Parathyroid adenoma (tissue), 2 donors: ENCODE data around the gene PTPN1.

Experiments
- H2AFZ ChIP-seq: fragments of 300-600 bp; sonication (generic); one replicate; pipeline ENCODE4 v1.7.0; 2017; ENCODE audit warnings: antibody characterized with exemption, mild to moderate bottlenecking
- H3K27ac ChIP-seq: fragments of 300-600 bp; sonication (generic); one replicate; pipeline ENCODE4 v1.7.0; 2017
- H3K27me3 ChIP-seq: fragments of 300-600 bp; sonication (generic); one replicate; pipeline ENCODE4 v1.7.0; 2017; ENCODE audit warnings: low read length; ENCODE audit not compliant: control insufficient read depth, insufficient read depth
- H3K36me3 ChIP-seq: fragments of 300-600 bp; sonication (generic); one replicate; pipeline ENCODE4 v1.7.0; 2017; ENCODE audit warnings: low read length; ENCODE audit not compliant: control insufficient read depth, insufficient read depth
- H3K4me1 ChIP-seq: fragments of 300-600 bp; sonication (generic); one replicate; pipeline ENCODE4 v1.7.0; 2017; ENCODE audit warnings: control low read depth
- H3K4me2 ChIP-seq: fragments of 300-600 bp; sonication (generic); one replicate; pipeline ENCODE4 v1.7.0; 2017; ENCODE audit warnings: low read length
- H3K4me3 ChIP-seq: fragments of 300-600 bp; sonication (generic); one replicate; pipeline ENCODE4 v1.7.0; 2017; ENCODE audit warnings: low read depth, low read length
- H3K79me2 ChIP-seq: fragments of 300-600 bp; sonication (generic); one replicate; pipeline ENCODE4 v1.7.0; 2017; ENCODE audit warnings: control low read depth
- H3K9ac ChIP-seq: fragments of 300-600 bp; sonication (generic); one replicate; pipeline ENCODE4 v1.7.0; 2017; ENCODE audit warnings: mild to moderate bottlenecking
- H3K9me3 ChIP-seq: fragments of 300-600 bp; sonication (generic); one replicate; pipeline ENCODE4 v1.7.0; 2017; ENCODE audit warnings: low read length; ENCODE audit not compliant: control insufficient read depth
- TF ChIP-seq, protein P1 (sequence below): fragments of 300-600 bp; sonication (generic); IDR thresholded peaks from one replicate; pipeline ENCODE4 v1.7.0; 2017; ENCODE audit warnings: antibody characterized with exemption, mild to moderate bottlenecking
- donor health status: primary hyperparathyroidism.

Gene PTPN1

DNA sequence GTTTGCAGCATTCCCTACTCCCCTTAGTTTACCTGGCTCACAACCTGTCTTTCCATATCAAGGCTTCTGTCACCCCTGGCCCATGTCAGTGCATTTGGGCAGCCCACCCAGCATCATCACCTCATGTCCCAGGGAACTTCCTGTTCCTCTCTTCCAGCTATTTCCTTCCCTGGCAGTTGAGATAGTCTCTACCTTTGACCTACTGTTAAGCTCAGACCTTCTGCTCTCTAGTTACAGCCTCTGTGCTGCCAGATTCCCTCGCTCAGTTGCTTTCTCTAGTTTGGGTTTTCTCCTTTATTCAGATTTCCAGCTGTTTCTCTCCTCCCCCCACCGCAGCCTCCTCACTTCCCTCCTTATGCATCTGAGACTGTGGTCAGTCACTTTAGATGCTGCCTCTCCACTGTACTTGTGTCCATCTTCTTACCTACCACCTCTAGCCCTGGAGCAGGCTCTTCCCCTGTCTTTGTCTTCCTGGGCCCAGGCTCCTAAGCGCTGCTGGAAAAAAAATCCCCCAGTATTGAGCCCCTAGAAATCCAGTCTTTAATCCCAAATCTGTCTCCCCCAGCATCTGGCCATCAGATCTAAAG lies 16.3 kb downstream of the PTPN1 start:
- Histone ChIP-seq H3K9me3 (no peaks in the 10 kb centered on the region), H3K79me2 (peaks cover 76% of the 10 kb centered on the region), H3K27me3 (no peaks in the 10 kb centered on the region), H3K27ac (peak overlapping the region; percentile 56), H3K4me2 (peak overlapping the region; percentile 31), H3K4me3 (peak overlapping the region; percentile 4), H3K9ac (no peak overlapping the region), H3K36me3 (no peaks in the 10 kb centered on the region), H3K4me1 (peaks cover 41% of the 10 kb centered on the region), H2AFZ (no peak overlapping the region)
- TF ChIP-seq, protein P1, sequence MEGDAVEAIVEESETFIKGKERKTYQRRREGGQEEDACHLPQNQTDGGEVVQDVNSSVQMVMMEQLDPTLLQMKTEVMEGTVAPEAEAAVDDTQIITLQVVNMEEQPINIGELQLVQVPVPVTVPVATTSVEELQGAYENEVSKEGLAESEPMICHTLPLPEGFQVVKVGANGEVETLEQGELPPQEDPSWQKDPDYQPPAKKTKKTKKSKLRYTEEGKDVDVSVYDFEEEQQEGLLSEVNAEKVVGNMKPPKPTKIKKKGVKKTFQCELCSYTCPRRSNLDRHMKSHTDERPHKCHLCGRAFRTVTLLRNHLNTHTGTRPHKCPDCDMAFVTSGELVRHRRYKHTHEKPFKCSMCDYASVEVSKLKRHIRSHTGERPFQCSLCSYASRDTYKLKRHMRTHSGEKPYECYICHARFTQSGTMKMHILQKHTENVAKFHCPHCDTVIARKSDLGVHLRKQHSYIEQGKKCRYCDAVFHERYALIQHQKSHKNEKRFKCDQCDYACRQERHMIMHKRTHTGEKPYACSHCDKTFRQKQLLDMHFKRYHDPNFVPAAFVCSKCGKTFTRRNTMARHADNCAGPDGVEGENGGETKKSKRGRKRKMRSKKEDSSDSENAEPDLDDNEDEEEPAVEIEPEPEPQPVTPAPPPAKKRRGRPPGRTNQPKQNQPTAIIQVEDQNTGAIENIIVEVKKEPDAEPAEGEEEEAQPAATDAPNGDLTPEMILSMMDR, result no peak

DNA sequence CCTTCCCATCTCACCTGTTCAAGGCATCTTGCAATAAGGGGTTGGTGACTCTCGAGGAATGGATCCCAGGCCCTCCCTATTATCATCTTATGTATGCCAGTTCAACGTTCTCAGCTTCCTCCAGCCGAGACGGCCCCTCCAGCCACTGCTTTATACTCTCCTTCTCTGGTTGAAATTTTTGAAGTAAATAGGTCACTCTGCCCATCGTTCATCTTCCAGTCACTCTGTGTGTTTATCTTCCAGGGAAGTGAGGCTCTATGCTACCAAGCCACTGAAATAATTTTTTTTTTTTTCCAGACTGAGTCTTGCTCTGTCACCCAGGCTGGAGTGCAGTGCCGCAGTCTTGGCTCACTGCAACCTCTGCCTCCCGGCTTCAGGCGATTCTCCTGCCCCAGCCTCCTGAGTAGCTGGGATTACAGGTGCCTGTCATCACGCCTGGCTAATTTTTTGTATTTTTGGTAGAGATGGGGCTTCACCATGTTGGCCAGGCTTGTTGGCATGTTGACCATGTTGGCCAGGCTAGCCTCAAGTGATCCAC lies 17.0 kb downstream of the PTPN1 start:
- Histone ChIP-seq H3K4me2 (peak overlapping the region; percentile 31), H3K9ac (no peak overlapping the region), H2AFZ (no peak overlapping the region), H3K79me2 (peaks cover 73% of the 10 kb centered on the region), H3K4me3 (peak overlapping the region; percentile 4), H3K4me1 (peaks cover 47% of the 10 kb centered on the region), H3K27ac (peak overlapping the region; percentile 56), H3K9me3 (no peaks in the 10 kb centered on the region), H3K27me3 (no peaks in the 10 kb centered on the region), H3K36me3 (no peaks in the 10 kb centered on the region)
- TF ChIP-seq, protein P1, result no peak

DNA sequence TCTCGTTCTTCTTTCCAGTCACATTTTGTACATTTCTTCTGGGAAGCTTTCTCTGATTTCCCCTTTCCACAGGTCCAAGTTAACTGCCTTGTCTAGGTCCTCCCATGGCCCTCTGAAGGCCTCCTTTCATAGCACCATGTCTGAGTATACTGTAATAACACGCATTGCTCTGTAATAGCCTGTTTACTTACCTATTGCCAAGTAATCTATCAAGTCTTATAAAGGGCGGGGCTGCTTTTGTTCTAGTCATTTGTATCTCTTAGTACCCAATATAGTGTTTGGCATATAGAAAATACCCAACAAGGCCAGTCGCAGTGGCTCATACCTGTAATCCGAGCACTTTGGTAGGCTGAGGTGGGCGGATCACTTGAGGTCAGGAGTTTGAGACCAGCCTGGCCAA lies 17.9 kb downstream of the PTPN1 start:
- Histone ChIP-seq H3K4me1 (peaks cover 54% of the 10 kb centered on the region), H3K27me3 (no peaks in the 10 kb centered on the region), H3K4me2 (no peak overlapping the region), H3K9me3 (no peaks in the 10 kb centered on the region), H3K4me3 (no peak overlapping the region), H3K27ac (no peak overlapping the region), H3K36me3 (no peaks in the 10 kb centered on the region), H3K9ac (no peak overlapping the region), H2AFZ (no peak overlapping the region), H3K79me2 (peaks cover 64% of the 10 kb centered on the region)
- TF ChIP-seq, protein P1, result no peak

DNA sequence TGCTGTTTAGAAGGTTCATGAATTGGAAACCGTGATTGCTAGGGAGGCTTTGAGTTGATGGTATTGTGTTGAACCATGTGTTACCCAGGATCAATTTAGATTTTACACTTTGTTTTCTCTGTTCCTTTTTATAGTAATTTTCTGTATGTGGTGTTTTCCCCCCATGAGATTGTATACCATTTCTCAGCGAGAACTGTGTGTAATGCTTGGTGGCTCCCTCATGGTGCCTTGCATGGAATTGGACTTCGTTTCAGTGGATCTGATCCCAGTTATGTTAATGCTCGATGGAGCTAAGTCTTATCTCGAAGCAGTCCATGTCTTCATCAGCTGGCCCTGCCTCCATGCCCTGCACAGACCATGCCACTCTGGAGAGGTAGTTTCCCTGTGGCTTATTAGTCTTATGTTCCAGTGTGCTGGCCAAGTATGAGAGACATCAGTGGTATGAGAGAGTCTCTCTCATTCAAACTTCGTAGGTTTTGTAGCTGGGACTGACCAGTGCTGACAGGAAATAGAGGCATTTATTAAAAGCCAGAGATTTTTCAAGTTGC lies 18.7 kb downstream of the PTPN1 start:
- H2AFZ ChIP-seq, result no peak overlapping the region
- H3K4me1 ChIP-seq, result peaks cover 51% of the 10 kb centered on the region
- no peak overlapping the region for H3K9ac ChIP-seq
- no peak overlapping the region for H3K4me2 ChIP-seq
- peaks cover 61% of the 10 kb centered on the region for H3K79me2 ChIP-seq
- TF ChIP-seq, protein P1, result no peak
- no peaks in the 10 kb centered on the region for H3K36me3 ChIP-seq
- H3K4me3 ChIP-seq, result peak overlapping the region; percentile 1
- H3K27ac ChIP-seq, result peak overlapping the region; percentile 40
- no peaks in the 10 kb centered on the region for H3K27me3 ChIP-seq
- H3K9me3 ChIP-seq, result no peaks in the 10 kb centered on the region

DNA sequence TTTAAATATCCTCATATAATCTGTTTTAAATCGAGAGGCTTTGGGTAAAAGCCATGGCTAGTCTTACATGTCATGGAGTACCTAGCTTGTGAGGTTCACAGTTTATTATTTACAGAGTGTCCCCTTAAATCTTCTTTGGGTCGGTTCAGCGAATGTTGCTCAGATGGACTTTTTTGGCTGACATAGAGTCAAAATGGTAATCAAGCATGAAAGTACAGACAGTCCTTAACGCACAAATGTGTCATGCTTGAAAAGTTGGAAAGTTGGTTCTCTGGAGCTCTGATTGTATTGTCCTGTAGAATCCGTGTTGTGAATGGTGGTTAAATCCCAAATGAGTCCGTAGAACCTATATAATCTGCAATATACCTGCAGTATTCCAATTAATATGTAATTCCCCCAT lies 22.0 kb downstream of the PTPN1 start:
- Histone ChIP-seq H3K9me3 (no peaks in the 10 kb centered on the region), H3K36me3 (no peaks in the 10 kb centered on the region), H2AFZ (no peak overlapping the region), H3K4me3 (peak overlapping the region; percentile 50), H3K27me3 (no peaks in the 10 kb centered on the region), H3K4me2 (peak overlapping the region; percentile 52), H3K27ac (peak overlapping the region; percentile 98), H3K9ac (no peak overlapping the region), H3K4me1 (peaks cover 56% of the 10 kb centered on the region), H3K79me2 (peaks cover 60% of the 10 kb centered on the region)
- TF ChIP-seq, protein P1, result no peak
